ENCODE data around the gene PACC1. TPM values are rescaled to one million over a fixed set of nuclear protein-coding genes. Genes with fewer than 3 reads are reported as not detected.

The PACC1 gene
- total RNA-seq (2021; ENCODE audit: unreplicated experiment) (17.6 TPM), Bru-seq, nascent RNA (percentile 62 among the genes with signal in this experiment), BruChase-seq, experiment 1, labeled RNA remaining after a 6-hour chase (percentile 69 among the genes with signal in this experiment), BruChase-seq, experiment 2, labeled RNA remaining after a 2-hour chase (percentile 68 among the genes with signal in this experiment)
- 16.2 and 18.0 TPM in 2 replicates for polyA plus RNA-seq (2012)
- long read RNA-seq, transcript TMEM206-201 (8 exons, 2,475 nt) = major isoform, 28 of 40 reads
- long read RNA-seq, partial matches to known transcripts = 5 of 40 reads
- long read RNA-seq, other reads (novel, unspliced or antisense) = 7 of 40 reads

- Histone ChIP-seq H3K4me2 (ENCODE audit: low read length) (peak within 1 kb of the TSS; percentile 81), H3K4me3 (replicated peaks in 1 of 2; ENCODE audit: low read depth in 1 of 2, low read length in 2 of 2) (peak within 1 kb of the TSS; percentile 84 to 85), H4K20me1 (ENCODE audit: insufficient read depth) (no peaks in the 10 kb centered on the region), H3K36me3 (ENCODE audit: control insufficient read depth in 1 of 2, insufficient read depth in 2 of 2, low read length in 2 of 2) (peaks cover 7 to 15% of the 10 kb centered on the region in 2 experiments), H3K9me3 (ENCODE audit: control insufficient read depth in 1 of 2, insufficient read depth in 1 of 2, low read depth in 1 of 2, low read length in 2 of 2) (no peaks in the 10 kb centered on the region), H3K9ac (ENCODE audit: low read length) (peak within 1 kb of the TSS; percentile 80), H3K4me1 (ENCODE audit: control insufficient read depth in 1 of 2, insufficient read depth in 2 of 2, low read length in 2 of 2) (peaks cover 6 to 15% of the 10 kb centered on the region in 2 experiments), H3K27me3 (ENCODE audit: insufficient read depth, low read length) (no peaks in the 10 kb centered on the region), H3K9me2 (ENCODE audit: insufficient read depth) (no peaks in the 10 kb centered on the region), H3K79me2 (ENCODE audit: insufficient read depth, low read length) (peaks cover 30% of the 10 kb centered on the region), H3K27ac (ENCODE audit: low read depth, low read length) (peak within 1 kb of the TSS; percentile 21), H2AFZ (ENCODE audit: low read depth, low read length, poor library complexity, severe bottlenecking) (peak within 1 kb of the TSS; percentile 41)
- RAD21 ChIA-PET (ENCODE audit: low non-redundant PET in 1 of 2, low total read pairs in 2 of 2, uncharacterized antibody in 2 of 2, unreplicated experiment in 2 of 2) = no interaction called here
- CTCF ChIA-PET = interaction anchor here (0.6 to 0.7 kb wide), 2 partner anchors 41 to 379 kb away, joined by 3 to 4 read pairs; partner anchors contain the start of genes DTL and INTS7
- DNase-seq (ENCODE audit: low read depth, low spot score) (peak; percentile 74), ATAC-seq (peak; percentile 92)
- POLR2A ChIA-PET = no interaction called here
- BruUV-seq (replicated peaks) = no TSS peak
- intact Hi-C loops (cut with micrococcal nuclease) = no loop called here
- peak; percentile 44; the same call in 1 of the 2 replicates for TF ChIP-seq SIN3A (IDR thresholded peaks at IDR 0.05; ENCODE audit: low read depth)
- no peak for TF ChIP-seq CEBPB (IDR thresholded peaks at IDR 0.05; ENCODE audit: low read depth)
- no peak for TF ChIP-seq EZH2 (IDR thresholded peaks at IDR 0.05)
- peak; percentile 95 for TF ChIP-seq POLR2AphosphoS5 (IDR thresholded peaks at IDR 0.05; ENCODE audit: low read depth, low read length)
- no peak for TF ChIP-seq SRF (IDR thresholded peaks at IDR 0.05; ENCODE audit: low read depth)
- no peak for TF ChIP-seq ZNF274 (IDR thresholded peaks at IDR 0.05; ENCODE audit: low read depth, low read length)
- no peak for TF ChIP-seq JUND (IDR thresholded peaks at IDR 0.05)
- TF ChIP-seq ATF3 (IDR thresholded peaks at IDR 0.05) = no peak
- TF ChIP-seq EZH2phosphoT487 (IDR thresholded peaks at IDR 0.05; ENCODE audit: borderline replicate concordance) = no peak
- no peak for TF ChIP-seq REST (IDR thresholded peaks at IDR 0.05; ENCODE audit: low read depth)
- no peak for TF ChIP-seq CBX3 (IDR thresholded peaks at IDR 0.05; ENCODE audit: low read depth)
- no peak; the same call in 1 of the 2 replicates for TF ChIP-seq SP1 (IDR thresholded peaks at IDR 0.05; ENCODE audit: low read depth)
- TF ChIP-seq CTCF (IDR thresholded peaks at IDR 0.05 in 2 of 3, conservative IDR thresholded peaks at IDR 0.05 in 1 of 3; ENCODE audit: borderline replicate concordance in 1 of 3, insufficient read depth in 1 of 3, low read depth in 2 of 3, low read length in 2 of 3) = no peak
- TF ChIP-seq MAX (IDR thresholded peaks at IDR 0.05) = peak; percentile 58
- no peak for TF ChIP-seq FOSL1 (IDR thresholded peaks at IDR 0.05; ENCODE audit: low read depth)
- no peak for TF ChIP-seq ZBTB33 (IDR thresholded peaks at IDR 0.05; ENCODE audit: extremely low read depth, insufficient replicate concordance, low read length)
- TF ChIP-seq TCF7L2 (IDR thresholded peaks at IDR 0.05; ENCODE audit: borderline replicate concordance, extremely low read depth, insufficient read depth, insufficient read length) = no peak
Measured at GRCh38 chr1:212414328-212415106, at the start of gene PACC1. Gene PACC1 (minus strand): TSS chr1:212414886. CDS start chr1:212414757, 129 bp downstream.

Data from HCT116 (cell line).